Left renal pelvis (tissue), 4 donors: Measurements from ENCODE around the gene FBLN2. TPM values are rescaled to one million over a fixed set of nuclear protein-coding genes. Genes with fewer than 3 reads are reported as not detected.
"Not testable (repeated sequence)": the region's sequence is repeated elsewhere in the genome, so short reads cannot be mapped to it uniquely, and the experiment has no call there.

Experiments
- DNase-seq, 4 donors: peaks; one replicate each; pipeline ENCODE4 v3.0.0-alpha.2; 2013; ENCODE audit warnings: low read depth in 4 of 4, low spot score in 3 of 4
- polyA plus RNA-seq, 4 donors: library from polyadenylated mRNA; unstranded; fragments of 120-200 nt; gene quantifications; one replicate each; pipeline ENCODE4 v1.2.1, GENCODE V29; 2013; ENCODE audit not compliant: insufficient read length in 4 of 4

FBLN2 gene
- polyA plus RNA-seq, 4 donors: 25.6 to 97.3 (median 34.6) TPM

- no peak for DNase-seq
Observed at GRCh38 chr3:13513051-13513912, 35.6 kb upstream of the FBLN2 start.

- no peak for DNase-seq
Observed at GRCh38 chr3:13513913-13514517, 34.9 kb upstream of the FBLN2 start.

GRCh38 chr3:13514639-13515435, 34.1 kb upstream of the FBLN2 start:
- DNase-seq: no peak

GRCh38 chr3:13515786-13516759, 32.9 kb upstream of the FBLN2 start:
- no peak for DNase-seq

- no peak for DNase-seq
Observed at GRCh38 chr3:13516760-13517135, 32.2 kb upstream of the FBLN2 start.

GRCh38 chr3:13517253-13517977, 31.5 kb upstream of the FBLN2 start:
- DNase-seq: no peak

- DNase-seq: no peak
Observed at GRCh38 chr3:13518516-13518953, 30.4 kb upstream of the FBLN2 start.

- DNase-seq: no peak
Observed at GRCh38 chr3:13519006-13519791, 29.7 kb upstream of the FBLN2 start.

GRCh38 chr3:13520326-13520880, 28.5 kb upstream of the FBLN2 start:
- DNase-seq: no peak

- no peak for DNase-seq
Observed at GRCh38 chr3:13521309-13521708, 27.6 kb upstream of the FBLN2 start.

- not testable (repeated sequence) for DNase-seq
Observed at GRCh38 chr3:13521749-13522148, 27.2 kb upstream of the FBLN2 start.

GRCh38 chr3:13522236-13522635, 26.7 kb upstream of the FBLN2 start:
- DNase-seq: no peak

GRCh38 chr3:13524979-13525669, 23.8 kb upstream of the FBLN2 start:
- DNase-seq: no peak

- DNase-seq: no peak
Observed at GRCh38 chr3:13525827-13526625, 22.9 kb upstream of the FBLN2 start.

GRCh38 chr3:13526626-13526949, 22.3 kb upstream of the FBLN2 start:
- DNase-seq: no peak

GRCh38 chr3:13528217-13528867, 20.6 kb upstream of the FBLN2 start:
- DNase-seq: no peak
